Measurements from ENCODE around the gene PSMD2.

PSMD2 gene

GRCh38 chr3:184314700-184315542 is 15.9 kb downstream of the PSMD2 start:
- Mint-ChIP-seq H3K9me3 (no peaks in the 10 kb centered on the region), H3K27me3 (no peaks in the 10 kb centered on the region), H3K4me1 (peaks cover 34% of the 10 kb centered on the region), H3K27ac (ENCODE audit: low read depth) (peak overlapping the region; percentile 84), H3K4me3 (peak overlapping the region; percentile 76), H3K36me3 (ENCODE audit: insufficient read depth) (peaks cover 32% of the 10 kb centered on the region)
- DNase-seq (ENCODE audit: low spot score in 2 of 2) (peak; percentile 56 to 64), ATAC-seq (replicated peaks; ENCODE audit: extremely low read depth, poor library complexity, severe bottlenecking) (peak; percentile 72)

GRCh38 chr3:184315543-184315867 is 16.5 kb downstream of the PSMD2 start:
- H3K27me3 Mint-ChIP-seq = no peaks in the 10 kb centered on the region
- H3K9me3 Mint-ChIP-seq = no peaks in the 10 kb centered on the region
- peaks cover 35% of the 10 kb centered on the region for H3K4me1 Mint-ChIP-seq
- H3K27ac Mint-ChIP-seq (ENCODE audit: low read depth) = peak overlapping the region; percentile 84
- peak overlapping the region; percentile 76 for H3K4me3 Mint-ChIP-seq
- no peak for ATAC-seq (replicated peaks; ENCODE audit: extremely low read depth, poor library complexity, severe bottlenecking)
- no peak for DNase-seq (ENCODE audit: low spot score in 2 of 2)
- peaks cover 35% of the 10 kb centered on the region for H3K36me3 Mint-ChIP-seq (ENCODE audit: insufficient read depth)

GRCh38 chr3:184315871-184316661 is 17.0 kb downstream of the PSMD2 start:
- Mint-ChIP-seq H3K27ac (ENCODE audit: low read depth) (peak overlapping the region; percentile 84), H3K36me3 (ENCODE audit: insufficient read depth) (peaks cover 39% of the 10 kb centered on the region), H3K4me3 (peak overlapping the region; percentile 76), H3K9me3 (no peaks in the 10 kb centered on the region), H3K4me1 (peaks cover 39% of the 10 kb centered on the region), H3K27me3 (no peaks in the 10 kb centered on the region)
- DNase-seq (ENCODE audit: low spot score in 2 of 2) (no peak), ATAC-seq (replicated peaks; ENCODE audit: extremely low read depth, poor library complexity, severe bottlenecking) (no peak)

- H3K27me3 Mint-ChIP-seq = no peaks in the 10 kb centered on the region
- no peaks in the 10 kb centered on the region for H3K9me3 Mint-ChIP-seq
- DNase-seq (ENCODE audit: low spot score in 2 of 2) (no peak), ATAC-seq (replicated peaks; ENCODE audit: extremely low read depth, poor library complexity, severe bottlenecking) (no peak)
- peaks cover 40% of the 10 kb centered on the region for H3K36me3 Mint-ChIP-seq (ENCODE audit: insufficient read depth)
- peak overlapping the region; percentile 84 for H3K27ac Mint-ChIP-seq (ENCODE audit: low read depth)
- H3K4me3 Mint-ChIP-seq = peak overlapping the region; percentile 76
- H3K4me1 Mint-ChIP-seq = peaks cover 39% of the 10 kb centered on the region
Observed at GRCh38 chr3:184316792-184317191, 17.8 kb downstream of the PSMD2 start.

GRCh38 chr3:184317201-184317600 is 18.2 kb downstream of the PSMD2 start:
- no peak for ATAC-seq (replicated peaks; ENCODE audit: extremely low read depth, poor library complexity, severe bottlenecking)
- Mint-ChIP-seq H3K27me3 (no peaks in the 10 kb centered on the region), H3K9me3 (no peaks in the 10 kb centered on the region), H3K27ac (ENCODE audit: low read depth) (peak overlapping the region; percentile 78), H3K4me1 (peaks cover 39% of the 10 kb centered on the region), H3K4me3 (peak overlapping the region; percentile 27), H3K36me3 (ENCODE audit: insufficient read depth) (peaks cover 44% of the 10 kb centered on the region)
- DNase-seq (ENCODE audit: low spot score in 2 of 2) = no peak

- Mint-ChIP-seq H3K27ac (ENCODE audit: low read depth) (no peak overlapping the region), H3K4me3 (no peak overlapping the region), H3K27me3 (no peaks in the 10 kb centered on the region), H3K4me1 (peaks cover 44% of the 10 kb centered on the region), H3K9me3 (no peaks in the 10 kb centered on the region), H3K36me3 (ENCODE audit: insufficient read depth) (peaks cover 66% of the 10 kb centered on the region)
- DNase-seq (ENCODE audit: low spot score in 2 of 2) = no peak
- no peak for ATAC-seq (replicated peaks; ENCODE audit: extremely low read depth, poor library complexity, severe bottlenecking)
Observed at GRCh38 chr3:184320104-184320445, 21.0 kb downstream of the PSMD2 start.

- Mint-ChIP-seq H3K4me1 (peaks cover 36% of the 10 kb centered on the region), H3K27ac (ENCODE audit: low read depth) (peak overlapping the region; percentile 14), H3K4me3 (no peak overlapping the region), H3K9me3 (no peaks in the 10 kb centered on the region), H3K36me3 (ENCODE audit: insufficient read depth) (peaks cover 66% of the 10 kb centered on the region), H3K27me3 (no peaks in the 10 kb centered on the region)
- DNase-seq (ENCODE audit: low spot score in 2 of 2) = no peak
- ATAC-seq (replicated peaks; ENCODE audit: extremely low read depth, poor library complexity, severe bottlenecking) = no peak
Observed at GRCh38 chr3:184321666-184322065, 22.6 kb downstream of the PSMD2 start.

- H3K27me3 Mint-ChIP-seq = no peaks in the 10 kb centered on the region
- no peak for ATAC-seq (replicated peaks; ENCODE audit: extremely low read depth, poor library complexity, severe bottlenecking)
- H3K4me1 Mint-ChIP-seq = peaks cover 24% of the 10 kb centered on the region
- H3K36me3 Mint-ChIP-seq (ENCODE audit: insufficient read depth) = peaks cover 71% of the 10 kb centered on the region
- H3K27ac Mint-ChIP-seq (ENCODE audit: low read depth) = no peak overlapping the region
- H3K4me3 Mint-ChIP-seq = no peak overlapping the region
- no peaks in the 10 kb centered on the region for H3K9me3 Mint-ChIP-seq
- no peak for DNase-seq (ENCODE audit: low spot score in 2 of 2)
Observed at GRCh38 chr3:184322731-184323487, 23.9 kb downstream of the PSMD2 start.

- Mint-ChIP-seq H3K4me1 (peaks cover 21% of the 10 kb centered on the region), H3K27me3 (no peaks in the 10 kb centered on the region), H3K9me3 (no peaks in the 10 kb centered on the region), H3K27ac (ENCODE audit: low read depth) (no peak overlapping the region), H3K36me3 (ENCODE audit: insufficient read depth) (peaks cover 72% of the 10 kb centered on the region), H3K4me3 (no peak overlapping the region)
- ATAC-seq (replicated peaks; ENCODE audit: extremely low read depth, poor library complexity, severe bottlenecking) (no peak), DNase-seq (ENCODE audit: low spot score in 2 of 2) (no peak)
Observed at GRCh38 chr3:184323696-184324095, 24.7 kb downstream of the PSMD2 start.

GRCh38 chr3:184325269-184325668 is 26.2 kb downstream of the PSMD2 start:
- Mint-ChIP-seq H3K27me3 (no peaks in the 10 kb centered on the region), H3K4me3 (no peak overlapping the region), H3K9me3 (no peaks in the 10 kb centered on the region), H3K27ac (ENCODE audit: low read depth) (no peak overlapping the region), H3K36me3 (ENCODE audit: insufficient read depth) (peaks cover 80% of the 10 kb centered on the region), H3K4me1 (peaks cover 16% of the 10 kb centered on the region)
- DNase-seq (ENCODE audit: low spot score in 2 of 2) (no peak), ATAC-seq (replicated peaks; ENCODE audit: extremely low read depth, poor library complexity, severe bottlenecking) (no peak)

- no peak for DNase-seq (ENCODE audit: low spot score in 2 of 2)
- ATAC-seq (replicated peaks; ENCODE audit: extremely low read depth, poor library complexity, severe bottlenecking) = no peak
- H3K36me3 Mint-ChIP-seq (ENCODE audit: insufficient read depth) = peaks cover 76% of the 10 kb centered on the region
- H3K4me3 Mint-ChIP-seq = no peak overlapping the region
- H3K27me3 Mint-ChIP-seq = no peaks in the 10 kb centered on the region
- H3K4me1 Mint-ChIP-seq = peaks cover 11% of the 10 kb centered on the region
- H3K9me3 Mint-ChIP-seq = no peaks in the 10 kb centered on the region
- H3K27ac Mint-ChIP-seq (ENCODE audit: low read depth) = no peak overlapping the region
Observed at GRCh38 chr3:184325715-184326369, 26.8 kb downstream of the PSMD2 start.

GRCh38 chr3:184327171-184327570 is 28.1 kb downstream of the PSMD2 start:
- DNase-seq (ENCODE audit: low spot score in 2 of 2) = no peak
- no peak for ATAC-seq (replicated peaks; ENCODE audit: extremely low read depth, poor library complexity, severe bottlenecking)
- Mint-ChIP-seq H3K27ac (ENCODE audit: low read depth) (peak overlapping the region; percentile 71), H3K27me3 (no peaks in the 10 kb centered on the region), H3K36me3 (ENCODE audit: insufficient read depth) (peaks cover 80% of the 10 kb centered on the region), H3K4me1 (peaks cover 11% of the 10 kb centered on the region), H3K4me3 (no peak overlapping the region), H3K9me3 (no peaks in the 10 kb centered on the region)

Measured in central memory CD8-positive, alpha-beta T cell (primary cell).